CD4-positive, alpha-beta T cell (primary cell): ENCODE results near the gene PLK3. TPM values are rescaled to one million over a fixed set of nuclear protein-coding genes. Genes with fewer than 3 reads are reported as not detected.
"Not testable (repeated sequence)": the region's sequence is repeated elsewhere in the genome, so short reads cannot be mapped to it uniquely, and the experiment has no call there.

Source experiments
- ATAC-seq: fragments of 200-7000 bp; cut with Tn5 transposase; one replicate; pipeline ENCODE4 v1.10.0; 2022; ENCODE audit warnings: mild to moderate bottlenecking; ENCODE audit not compliant: poor library complexity
- CTCF ChIA-PET: fragments of 350-600 bp; sonication (Branson Sonifier 250); formaldehyde crosslinking; loops from one replicate; lab custom pipeline; 2021; ENCODE audit warnings: antibody characterized with exemption, inconsistent platforms; lab: Charles Lee
- POLR2A ChIA-PET: fragments of 350-600 bp; sonication (Branson Sonifier 250); formaldehyde crosslinking; loops from one replicate; lab custom pipeline; 2021; ENCODE audit warnings: antibody characterized with exemption, inconsistent platforms; lab: Charles Lee
- DNase-seq, 14 experiments: peaks; one replicate each; pipeline ENCODE4 v3.0.0-alpha.2; 2013 to 2020; ENCODE audit warnings: mixed read lengths in 2 of 14
- H3K27ac ChIP-seq, 2 donors: one replicate each; pipeline versions ENCODE4 v1.5.1 to v1.7.0; 2013; ENCODE audit warnings: low read length in 2 of 2, low read depth in 1 of 2, mild to moderate bottlenecking in 1 of 2
- H3K27me3 ChIP-seq, 2 experiments: 1 replicate in 1 of 2; 2 replicates in 1 of 2; pipeline versions ENCODE4 v1.6.1 to v1.7.0; 2013; ENCODE audit warnings: low read length in 2 of 2, control low read depth in 1 of 2, mild to moderate bottlenecking in 1 of 2, moderate library complexity in 1 of 2; ENCODE audit not compliant: insufficient read depth in 2 of 2, control insufficient read depth in 1 of 2
- H3K36me3 ChIP-seq: one replicate; pipeline ENCODE4 v1.6.1; 2013; ENCODE audit warnings: low read length, control low read depth; ENCODE audit not compliant: insufficient read depth
- H3K4me1 ChIP-seq: one replicate; pipeline ENCODE4 v1.6.1; 2013; ENCODE audit warnings: low read length, control low read depth; ENCODE audit not compliant: insufficient read depth
- H3K4me3 ChIP-seq: one replicate; pipeline ENCODE4 v1.5.1; 2013; ENCODE audit warnings: mild to moderate bottlenecking, low read length, moderate library complexity
- H3K9me3 ChIP-seq, 2 experiments: 1 replicate in 1 of 2; 2 replicates in 1 of 2; pipeline versions ENCODE4 v1.6.1 to v1.7.0; 2013; ENCODE audit warnings: low read length in 2 of 2, mild to moderate bottlenecking in 2 of 2, control low read depth in 1 of 2, moderate library complexity in 1 of 2; ENCODE audit not compliant: control insufficient read depth in 1 of 2, insufficient read depth in 1 of 2
- H3K27ac Mint-ChIP-seq: one replicate; pipeline ENCODE4 v1.8.0; 2020; ENCODE audit warnings: mixed read lengths
- H3K27me3 Mint-ChIP-seq: one replicate; pipeline ENCODE4 v1.8.0; 2021; ENCODE audit warnings: mixed read lengths
- H3K36me3 Mint-ChIP-seq: one replicate; pipeline ENCODE4 v1.8.0; 2021; ENCODE audit warnings: low read depth, mixed read lengths
- H3K4me1 Mint-ChIP-seq: one replicate; pipeline ENCODE4 v1.8.0; 2021; ENCODE audit warnings: low read depth, mixed read lengths
- H3K4me3 Mint-ChIP-seq: one replicate; pipeline ENCODE4 v1.8.0; 2020; ENCODE audit warnings: mild to moderate bottlenecking, mixed read lengths
- H3K9me3 Mint-ChIP-seq: one replicate; pipeline ENCODE4 v1.8.0; 2020; ENCODE audit warnings: mixed read lengths
- intact Hi-C, 2 experiments: fragments of 100-400 bp; cut with DNase I in 1 of 2; cut with micrococcal nuclease in 1 of 2; formaldehyde crosslinking; loops; one replicate each; pipeline versions ENCODE4 v1.15.1 to v1.9.0; 2023 to 2025; cut with DNase I, micrococcal nuclease
- total RNA-seq, 174 experiments: library from RNA in 2 of 174; stranded (reverse) in 2 of 174; gene quantifications; one replicate each; pipeline ENCODE4 v1.2.3 and lab custom pipeline; 2021 to 2026
- TF ChIP-seq, protein P1 (sequence below): fragments of 200-600 bp; IDR thresholded peaks from one replicate; pipeline ENCODE4 v1.8.0; 2022; ENCODE audit warnings: antibody characterized with exemption, mild to moderate bottlenecking

The PLK3 gene
- total RNA-seq, 2 experiments from 2014 or later: 794 TPM

GRCh38 chr1:44835738-44836675 lies 35.8 kb downstream of the PLK3 start:
- Mint-ChIP-seq H3K4me1 (peaks cover 8% of the 10 kb centered on the region), H3K4me3 (no peak overlapping the region), H3K36me3 (no peaks in the 10 kb centered on the region), H3K27me3 (peaks cover 11% of the 10 kb centered on the region), H3K9me3 (no peaks in the 10 kb centered on the region), H3K27ac (no peak overlapping the region)
- Histone ChIP-seq H3K9me3 (no peaks in the 10 kb centered on the region), H3K4me1 (peaks cover 9% of the 10 kb centered on the region), H3K27ac (no peak overlapping the region), H3K36me3 (no peaks in the 10 kb centered on the region), H3K4me3 (no peak overlapping the region), H3K27me3 (no peaks in the 10 kb centered on the region)
- peak; percentile 77 to 93 (median 84) for DNase-seq
- ATAC-seq: peak; percentile 98
- POLR2A ChIA-PET: interaction anchor here (0.6 to 1.1 kb wide), 4 partner anchors 9 to 468 kb away, joined by 3 to 5 read pairs (median 3); partner anchors contain the start of gene PLK3
- intact Hi-C loops: loop anchor here (1.0 to 5.0 kb wide), 7 partner anchors 15 to 657 kb away; partner anchors contain the start of genes BEST4 (in 1 of the 2), EIF2B3 (in 1 of the 2), HECTD3 (in 1 of the 2) and UROD (in 1 of the 2)
- TF ChIP-seq, protein P1, sequence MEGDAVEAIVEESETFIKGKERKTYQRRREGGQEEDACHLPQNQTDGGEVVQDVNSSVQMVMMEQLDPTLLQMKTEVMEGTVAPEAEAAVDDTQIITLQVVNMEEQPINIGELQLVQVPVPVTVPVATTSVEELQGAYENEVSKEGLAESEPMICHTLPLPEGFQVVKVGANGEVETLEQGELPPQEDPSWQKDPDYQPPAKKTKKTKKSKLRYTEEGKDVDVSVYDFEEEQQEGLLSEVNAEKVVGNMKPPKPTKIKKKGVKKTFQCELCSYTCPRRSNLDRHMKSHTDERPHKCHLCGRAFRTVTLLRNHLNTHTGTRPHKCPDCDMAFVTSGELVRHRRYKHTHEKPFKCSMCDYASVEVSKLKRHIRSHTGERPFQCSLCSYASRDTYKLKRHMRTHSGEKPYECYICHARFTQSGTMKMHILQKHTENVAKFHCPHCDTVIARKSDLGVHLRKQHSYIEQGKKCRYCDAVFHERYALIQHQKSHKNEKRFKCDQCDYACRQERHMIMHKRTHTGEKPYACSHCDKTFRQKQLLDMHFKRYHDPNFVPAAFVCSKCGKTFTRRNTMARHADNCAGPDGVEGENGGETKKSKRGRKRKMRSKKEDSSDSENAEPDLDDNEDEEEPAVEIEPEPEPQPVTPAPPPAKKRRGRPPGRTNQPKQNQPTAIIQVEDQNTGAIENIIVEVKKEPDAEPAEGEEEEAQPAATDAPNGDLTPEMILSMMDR: peak; percentile 91
- CTCF ChIA-PET: interaction anchor here (1.4 to 1.9 kb wide), 2 partner anchors 27 to 36 kb away, joined by 3 to 6 read pairs; partner anchors contain the start of gene PLK3

DNA sequence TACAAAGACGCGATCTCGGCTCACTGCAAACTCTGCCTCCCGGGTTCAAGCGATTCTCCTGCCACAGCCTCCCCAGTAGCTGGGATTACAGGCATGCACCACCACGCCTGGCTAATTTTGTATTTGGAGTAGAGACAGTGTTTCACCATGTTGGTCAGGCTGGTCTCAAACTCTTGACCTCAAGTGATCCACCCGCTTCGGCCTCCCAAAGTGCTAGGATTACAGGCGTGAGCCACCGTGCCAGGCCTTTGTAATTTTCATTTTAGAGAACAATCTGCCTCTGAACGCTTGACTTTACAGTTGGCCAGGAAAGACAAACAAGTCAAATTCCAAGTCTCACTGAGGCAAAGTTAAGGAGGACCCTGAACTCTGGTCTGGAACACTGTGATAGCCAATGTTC lies 38.1 kb downstream of the PLK3 start:
- H3K27ac Mint-ChIP-seq, ATAC-seq, H3K4me3 ChIP-seq, POLR2A ChIA-PET, H3K9me3 ChIP-seq, DNase-seq, H3K27ac ChIP-seq, H3K9me3 Mint-ChIP-seq, H3K4me3 Mint-ChIP-seq, CTCF ChIA-PET, H3K36me3 Mint-ChIP-seq, H3K36me3 ChIP-seq: not testable (repeated sequence)
- H3K4me1 Mint-ChIP-seq: peaks cover 14% of the 10 kb centered on the region
- intact Hi-C loops: loop anchor here (5.0 kb wide), 3 partner anchors 51 to 174 kb away; partner anchors contain the start of genes BEST4 (in 1 of the 2), EIF2B3 (in 1 of the 2), HECTD3 (in 1 of the 2) and UROD (in 1 of the 2)
- Histone ChIP-seq H3K27me3 (peaks cover 13 to 16% of the 10 kb centered on the region in 2 experiments), H3K4me1 (peaks cover 18% of the 10 kb centered on the region)
- peaks cover 29% of the 10 kb centered on the region for H3K27me3 Mint-ChIP-seq

GRCh38 chr1:44839576-44839975 lies 39.4 kb downstream of the PLK3 start:
- Mint-ChIP-seq H3K27me3 (peaks cover 37% of the 10 kb centered on the region), H3K4me1 (peaks cover 14% of the 10 kb centered on the region), H3K9me3 (no peaks in the 10 kb centered on the region), H3K36me3 (no peaks in the 10 kb centered on the region), H3K27ac (no peak overlapping the region), H3K4me3 (no peak overlapping the region)
- DNase-seq (no peak), ATAC-seq (no peak)
- Histone ChIP-seq H3K36me3 (no peaks in the 10 kb centered on the region), H3K4me3 (no peak overlapping the region), H3K4me1 (peaks cover 20% of the 10 kb centered on the region), H3K27ac (no peak overlapping the region), H3K9me3 (peaks cover 0 to 3% of the 10 kb centered on the region in 2 experiments), H3K27me3 (peaks cover 13 to 16% of the 10 kb centered on the region in 2 experiments)
- CTCF ChIA-PET: no interaction called here
- TF ChIP-seq, protein P1: no peak
- intact Hi-C loops: loop anchor here (5.0 kb wide), 3 partner anchors 52 to 173 kb away; partner anchors contain the start of genes BEST4 (in 1 of the 2), EIF2B3 (in 1 of the 2), HECTD3 (in 1 of the 2) and UROD (in 1 of the 2)
- POLR2A ChIA-PET: no interaction called here
